SIG-M5 treated with dmso at 0.1 percent for 504 hours (cell line): ENCODE measurements around the gene CAND2.

ENCODE experiments used
- DNase-seq: peaks from one replicate; lab custom pipeline; 2025; ENCODE audit not compliant: unreplicated experiment; lab: John Stamatoyannopoulos, UW

CAND2 gene

DNA sequence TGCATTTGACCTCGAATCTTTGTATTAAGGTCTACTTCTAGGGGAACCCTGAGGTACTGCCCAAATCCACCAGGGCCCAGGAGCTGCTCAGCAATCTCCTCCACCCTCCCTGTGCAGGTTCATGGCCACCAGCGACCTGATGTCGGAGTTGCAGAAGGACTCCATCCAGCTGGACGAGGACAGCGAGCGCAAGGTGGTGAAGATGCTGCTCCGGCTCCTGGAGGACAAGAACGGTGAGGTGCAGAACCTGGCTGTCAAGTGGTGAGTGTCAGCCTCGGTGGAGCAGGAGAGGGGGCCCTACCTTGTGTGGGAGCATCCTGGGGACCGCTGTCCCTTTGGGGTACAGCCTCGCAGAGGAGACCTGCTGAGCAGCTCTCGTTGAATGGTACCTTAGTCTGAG is 6.9 kb downstream of the CAND2 start:
- no peak for DNase-seq

GRCh38 chr3:12807066-12807465 is 10.6 kb downstream of the CAND2 start:
- no peak for DNase-seq

- DNase-seq, result no peak
Measured at GRCh38 chr3:12807601-12808359, 11.3 kb downstream of the CAND2 start.

DNA sequence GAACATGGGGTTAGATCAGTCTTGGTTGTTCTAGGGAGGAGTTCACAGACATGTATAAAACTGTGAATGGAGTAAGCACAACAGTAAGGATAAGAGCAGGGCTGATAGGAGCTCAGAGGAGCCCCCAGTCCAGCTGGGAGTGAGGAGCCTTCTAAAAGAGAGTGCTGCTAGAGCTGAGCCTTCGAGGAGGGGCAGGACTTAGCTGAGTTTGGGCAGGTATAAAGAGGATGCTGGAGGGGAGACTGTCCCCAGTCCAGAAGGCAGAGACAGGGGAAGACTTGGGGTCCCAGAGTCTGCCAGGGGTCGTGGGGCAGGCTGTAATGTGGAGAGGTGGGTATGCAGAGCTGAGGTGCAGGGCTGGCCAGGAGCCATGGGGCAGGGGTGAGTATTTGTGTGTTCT is 12.1 kb downstream of the CAND2 start:
- no peak for DNase-seq

- no peak for DNase-seq
Measured at GRCh38 chr3:12809001-12809400, 12.5 kb downstream of the CAND2 start.

DNA sequence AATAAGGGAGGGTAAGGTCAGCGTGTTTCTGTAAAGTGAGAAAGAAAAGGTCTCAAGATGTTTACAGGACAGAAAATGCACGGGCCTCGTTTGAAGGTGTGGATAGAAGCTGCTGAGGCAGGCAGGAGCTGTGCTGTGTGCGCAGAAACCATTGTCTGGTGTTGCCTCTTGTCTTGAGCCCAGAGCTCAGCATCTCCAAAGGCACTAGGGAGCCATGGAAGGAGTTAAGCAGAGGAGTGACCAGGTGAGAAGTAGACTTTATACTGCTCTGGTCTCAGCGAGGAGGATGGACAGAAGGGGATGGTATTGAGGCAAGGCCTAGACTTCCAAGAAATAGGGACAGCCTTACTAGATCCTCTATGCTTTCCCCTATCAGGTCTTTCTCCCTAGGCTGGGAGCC is 13.0 kb downstream of the CAND2 start:
- no peak for DNase-seq

DNA sequence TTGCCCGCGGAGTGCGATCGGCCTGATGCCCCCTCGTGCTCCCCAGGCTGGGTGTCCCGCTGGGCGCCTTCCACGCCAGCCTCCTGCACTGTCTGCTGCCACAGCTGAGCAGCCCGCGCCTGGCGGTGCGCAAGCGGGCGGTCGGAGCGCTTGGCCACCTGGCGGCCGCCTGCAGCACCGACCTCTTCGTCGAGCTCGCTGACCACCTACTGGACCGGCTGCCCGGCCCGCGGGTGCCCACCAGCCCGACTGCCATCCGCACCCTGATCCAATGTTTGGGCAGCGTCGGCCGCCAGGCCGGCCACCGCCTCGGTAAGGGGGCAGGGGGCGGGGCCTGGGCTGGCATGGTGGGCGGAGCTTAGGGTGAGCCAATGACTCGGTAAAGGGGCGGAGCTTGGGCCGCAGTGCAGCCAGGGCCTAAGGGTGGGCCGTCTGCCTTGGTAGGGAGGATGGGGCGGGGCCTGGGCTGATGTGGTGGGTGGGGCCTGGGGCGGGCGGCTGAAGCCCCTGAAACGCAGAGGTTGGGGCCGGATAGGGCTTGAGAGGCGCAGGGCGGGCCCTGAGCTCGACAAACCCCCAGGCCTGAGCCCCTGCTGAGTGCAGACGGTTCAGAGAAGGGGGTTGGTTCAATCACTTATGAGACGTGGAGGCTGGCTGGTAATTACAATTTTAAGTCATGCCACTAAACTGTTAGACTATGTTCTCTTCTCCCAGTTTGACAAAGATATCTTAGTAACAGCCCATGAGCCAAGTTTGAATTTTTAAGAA is 13.7 kb downstream of the CAND2 start:
- DNase-seq, result peak; percentile 86

DNA sequence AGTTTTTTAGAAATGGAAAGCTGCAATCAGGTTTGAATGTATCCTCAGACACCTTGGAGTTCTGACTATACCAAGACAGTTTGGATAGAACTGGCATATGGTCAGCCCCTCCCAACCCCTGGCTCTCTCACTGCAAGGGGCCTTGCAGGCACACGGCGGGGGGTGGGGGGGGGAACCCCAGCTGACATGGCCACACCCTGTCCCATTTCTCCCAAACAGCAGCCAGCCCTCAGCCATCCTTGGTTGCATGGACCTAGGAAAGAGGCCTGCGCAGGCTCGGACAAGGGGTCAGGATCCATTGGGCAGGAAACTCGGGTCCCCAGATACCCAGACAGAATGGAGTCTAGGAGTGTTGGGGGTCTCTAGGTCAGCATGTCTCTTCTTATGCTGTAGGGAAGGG is 14.5 kb downstream of the CAND2 start:
- no peak for DNase-seq

DNA sequence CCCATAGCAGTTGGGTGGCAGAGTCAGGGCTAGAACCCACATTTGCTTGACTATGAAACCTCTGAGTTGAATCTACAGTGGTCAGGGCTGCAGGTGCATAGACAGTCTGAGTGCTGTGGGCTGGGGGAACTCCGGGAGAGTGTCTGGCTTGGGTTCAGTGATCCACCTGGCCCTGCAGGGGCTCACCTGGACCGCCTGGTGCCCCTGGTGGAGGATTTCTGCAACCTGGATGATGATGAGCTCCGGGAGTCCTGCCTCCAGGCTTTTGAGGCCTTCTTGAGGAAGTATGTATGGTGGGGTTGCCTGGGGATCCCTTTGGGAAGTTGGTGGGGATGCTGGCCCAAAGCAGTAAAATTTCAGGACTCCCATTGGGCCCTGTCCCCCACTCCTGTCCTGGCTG is 16.3 kb downstream of the CAND2 start:
- DNase-seq, result no peak

GRCh38 chr3:12813967-12814366 is 17.5 kb downstream of the CAND2 start:
- no peak for DNase-seq

DNA sequence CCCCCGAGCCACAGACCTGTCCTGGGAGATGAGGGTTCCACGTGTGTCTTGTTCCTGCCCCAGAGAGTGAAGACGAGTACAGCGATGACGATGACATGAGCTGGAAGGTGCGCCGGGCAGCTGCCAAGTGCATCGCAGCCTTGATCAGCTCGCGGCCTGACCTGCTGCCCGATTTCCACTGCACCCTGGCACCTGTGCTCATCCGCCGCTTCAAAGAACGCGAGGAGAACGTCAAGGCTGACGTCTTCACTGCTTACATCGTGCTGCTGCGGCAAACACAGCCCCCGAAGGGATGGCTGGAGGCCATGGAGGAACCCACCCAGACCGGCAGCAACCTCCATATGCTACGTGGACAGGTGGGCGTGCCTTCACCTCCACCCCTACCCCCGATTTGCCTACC is 18.6 kb downstream of the CAND2 start:
- DNase-seq, result no peak

GRCh38 chr3:12815719-12816118 is 19.2 kb downstream of the CAND2 start:
- no peak for DNase-seq

- no peak for DNase-seq
Measured at GRCh38 chr3:12816521-12817342, 20.3 kb downstream of the CAND2 start.

DNA sequence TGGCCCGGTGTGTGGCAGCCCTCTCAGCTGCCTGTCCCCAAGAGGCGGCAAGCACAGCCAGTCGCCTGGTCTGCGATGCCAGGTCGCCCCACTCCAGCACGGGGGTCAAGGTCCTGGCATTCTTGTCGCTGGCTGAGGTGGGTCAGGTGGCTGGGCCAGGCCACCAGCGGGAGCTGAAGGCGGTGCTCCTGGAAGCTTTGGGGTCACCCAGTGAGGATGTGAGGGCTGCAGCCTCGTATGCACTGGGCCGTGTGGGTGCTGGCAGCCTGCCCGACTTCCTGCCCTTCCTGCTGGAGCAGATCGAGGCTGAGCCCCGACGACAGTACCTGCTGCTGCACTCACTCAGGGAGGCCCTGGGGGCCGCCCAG is 20.8 kb downstream of the CAND2 start:
- no peak for DNase-seq

DNA sequence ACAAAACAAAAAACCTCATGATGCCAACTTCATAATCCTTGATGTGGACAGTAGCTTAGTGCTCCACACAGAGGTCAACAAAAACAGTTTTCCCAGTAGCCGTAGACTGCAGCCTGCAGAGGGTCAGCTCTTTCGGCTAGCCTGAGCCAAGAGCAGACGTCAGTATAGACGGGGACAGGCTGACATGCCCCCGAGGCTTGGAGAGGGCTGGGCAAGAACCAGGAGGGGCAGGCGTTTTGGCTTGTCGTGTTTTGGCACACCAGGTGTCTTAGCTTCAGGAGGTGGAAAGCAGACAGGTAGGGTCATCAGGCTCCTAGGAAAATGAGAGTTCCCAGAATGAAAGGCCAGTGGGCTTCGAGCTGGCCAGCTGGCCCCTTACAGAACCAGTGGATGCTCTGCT is 21.8 kb downstream of the CAND2 start:
- no peak for DNase-seq

DNA sequence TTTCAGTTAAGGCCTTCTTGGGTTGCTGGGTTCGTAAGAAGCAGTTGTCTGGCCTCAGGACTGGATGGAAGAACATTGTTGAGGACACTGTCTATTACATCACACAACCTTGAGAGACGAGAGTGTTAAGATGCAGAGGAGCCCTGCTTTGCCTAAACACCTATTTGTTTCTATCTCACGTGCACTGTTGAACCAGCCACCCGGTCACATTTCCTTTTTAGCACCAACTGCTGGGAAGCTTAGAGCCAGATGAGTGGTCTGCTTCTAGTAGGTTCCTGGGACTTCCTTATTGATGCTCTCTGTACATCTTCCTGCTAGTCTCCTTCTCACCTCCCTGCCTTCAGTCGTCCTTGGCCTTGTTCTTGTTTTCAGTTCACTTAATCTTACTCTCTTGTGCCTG is 22.3 kb downstream of the CAND2 start:
- DNase-seq, result no peak

DNA sequence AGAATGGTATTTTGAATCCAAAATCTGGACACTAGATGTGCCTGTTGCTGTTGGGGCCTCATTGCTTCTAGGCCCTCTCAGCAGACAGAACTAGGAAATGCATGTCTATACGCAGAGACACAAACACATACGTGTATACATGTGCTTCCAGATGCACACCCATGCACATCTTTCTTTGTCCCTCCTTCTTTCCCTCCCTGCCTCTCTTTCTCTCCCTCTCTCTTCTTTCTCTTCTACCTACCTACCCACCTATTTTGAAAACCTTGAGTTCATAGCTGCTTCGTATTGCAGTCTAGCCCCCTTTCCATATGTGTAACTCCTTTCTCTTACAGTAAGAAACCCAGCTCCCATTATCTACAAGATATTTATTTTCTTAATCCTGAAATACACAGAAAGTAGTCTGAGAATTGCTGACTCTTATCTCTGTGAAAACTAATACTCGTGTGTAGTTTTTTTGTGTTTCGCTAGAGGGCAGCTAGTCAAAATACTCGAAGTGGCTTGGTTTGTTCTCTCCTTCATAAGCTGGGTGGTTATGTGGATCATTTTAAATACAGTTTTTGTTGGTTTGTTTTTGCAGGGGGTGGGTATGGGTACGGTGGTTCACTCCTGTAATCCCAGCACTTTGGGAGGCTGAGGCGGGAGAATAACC is 26.4 kb downstream of the CAND2 start:
- peak; percentile 66 for DNase-seq

- DNase-seq, result no peak
Measured at GRCh38 chr3:12824299-12824698, 27.8 kb downstream of the CAND2 start.

DNA sequence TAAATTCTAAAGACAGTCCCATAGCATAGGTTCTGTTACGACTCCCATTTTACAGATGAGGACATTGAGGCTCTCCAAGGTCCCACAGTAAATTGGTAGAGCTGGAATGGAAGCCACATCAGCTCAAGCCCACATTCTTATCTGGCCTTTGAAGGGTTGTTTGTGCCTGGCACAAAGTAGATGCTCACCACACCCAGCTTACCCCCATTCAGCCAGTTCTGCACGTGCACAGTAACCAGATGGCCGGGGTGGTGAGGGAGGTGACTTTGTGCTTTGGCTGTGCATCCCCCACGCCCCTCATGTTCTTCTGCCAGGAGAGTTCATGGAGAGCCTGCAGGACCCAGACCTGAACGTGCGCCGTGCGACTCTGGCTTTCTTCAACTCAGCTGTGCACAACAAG is 28.7 kb downstream of the CAND2 start:
- no peak for DNase-seq

GRCh38 chr3:12828751-12829150 is 32.3 kb downstream of the CAND2 start:
- DNase-seq, result no peak

GRCh38 chr3:12829404-12829803 is 32.9 kb downstream of the CAND2 start:
- DNase-seq, result no peak
